GM10248 (cell line): Measurements from ENCODE around the gene ATAD1.

Experiments used
- CTCF ChIA-PET: fragments of 300-600 bp; sonication (Branson Sonifier 250); formaldehyde crosslinking; extraction: SDS; loops from one replicate; lab custom pipeline; 2021; ENCODE audit warnings: antibody characterized with exemption; lab: Yijun Ruan, JAX
- POLR2A ChIA-PET: fragments of 350-650 bp; sonication (Branson Sonifier 250); formaldehyde crosslinking; extraction: SDS; loops from one replicate; lab custom pipeline; 2020; ENCODE audit warnings: antibody characterized with exemption; lab: Yijun Ruan, JAX
- DNase-seq: peaks from one replicate; pipeline ENCODE4 v3.0.0; 2012; ENCODE audit errors: extremely low spot score
- TF ChIP-seq, protein P1 (sequence below): IDR thresholded peaks from 2 replicates; pipeline ENCODE4 v1.5.1; 2012; ENCODE audit warnings: mild to moderate bottlenecking, low read depth; ENCODE audit errors: extremely low read depth, missing control alignments, control extremely low read depth

Gene ATAD1

DNA sequence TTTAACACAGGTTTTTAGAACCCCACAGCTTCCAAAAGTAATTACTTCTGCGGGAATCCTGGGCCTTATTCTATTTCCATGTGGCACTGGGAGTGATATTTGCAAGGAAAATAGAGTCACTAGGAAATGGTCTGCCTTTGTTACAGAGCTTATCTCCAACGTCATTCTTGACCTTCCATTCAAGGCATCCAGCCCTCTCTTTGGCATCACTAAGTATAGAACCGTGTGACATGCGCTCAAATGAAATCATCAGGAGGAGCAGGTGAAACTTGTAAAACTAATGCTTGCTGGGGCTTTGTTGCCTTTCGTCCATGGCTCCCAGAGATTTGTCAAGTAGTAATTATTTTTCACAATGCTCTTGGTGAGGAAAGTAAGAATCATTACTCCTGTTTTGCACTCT is 84.9 kb downstream of the ATAD1 start:
- DNase-seq, result no peak
- TF ChIP-seq, protein P1, sequence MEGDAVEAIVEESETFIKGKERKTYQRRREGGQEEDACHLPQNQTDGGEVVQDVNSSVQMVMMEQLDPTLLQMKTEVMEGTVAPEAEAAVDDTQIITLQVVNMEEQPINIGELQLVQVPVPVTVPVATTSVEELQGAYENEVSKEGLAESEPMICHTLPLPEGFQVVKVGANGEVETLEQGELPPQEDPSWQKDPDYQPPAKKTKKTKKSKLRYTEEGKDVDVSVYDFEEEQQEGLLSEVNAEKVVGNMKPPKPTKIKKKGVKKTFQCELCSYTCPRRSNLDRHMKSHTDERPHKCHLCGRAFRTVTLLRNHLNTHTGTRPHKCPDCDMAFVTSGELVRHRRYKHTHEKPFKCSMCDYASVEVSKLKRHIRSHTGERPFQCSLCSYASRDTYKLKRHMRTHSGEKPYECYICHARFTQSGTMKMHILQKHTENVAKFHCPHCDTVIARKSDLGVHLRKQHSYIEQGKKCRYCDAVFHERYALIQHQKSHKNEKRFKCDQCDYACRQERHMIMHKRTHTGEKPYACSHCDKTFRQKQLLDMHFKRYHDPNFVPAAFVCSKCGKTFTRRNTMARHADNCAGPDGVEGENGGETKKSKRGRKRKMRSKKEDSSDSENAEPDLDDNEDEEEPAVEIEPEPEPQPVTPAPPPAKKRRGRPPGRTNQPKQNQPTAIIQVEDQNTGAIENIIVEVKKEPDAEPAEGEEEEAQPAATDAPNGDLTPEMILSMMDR, result no peak
- CTCF ChIA-PET, result interaction anchor here (0.7 to 4.4 kb wide), 13 partner anchors 11 to 200 kb away, joined by 3 to 24 read pairs (median 4); no protein-coding TSS in a partner anchor
- POLR2A ChIA-PET, result no interaction called here

DNA sequence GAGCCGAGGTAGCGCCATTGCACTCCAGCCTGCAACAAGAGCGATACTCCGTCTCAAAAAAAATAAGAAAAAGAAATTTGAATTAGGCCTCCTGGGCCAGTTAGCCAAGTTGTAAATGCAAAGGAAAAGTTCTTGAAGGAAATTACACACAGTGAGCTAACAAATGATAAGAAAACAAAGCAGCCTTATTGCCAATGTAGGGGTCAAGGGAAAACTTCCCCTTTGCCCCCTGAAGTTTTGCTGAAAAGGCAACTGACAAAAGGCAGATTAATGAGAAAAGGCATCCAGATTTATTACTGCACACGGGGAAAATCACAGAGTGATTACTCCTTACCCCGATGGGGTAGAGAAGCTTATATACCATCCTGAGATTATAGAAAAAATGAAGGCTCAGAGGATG is 88.1 kb downstream of the ATAD1 start:
- ChIA-PET CTCF (interaction anchor here (1.0 to 1.7 kb wide), 8 partner anchors 10 to 72 kb away, joined by 3 to 8 read pairs (median 3); no protein-coding TSS in a partner anchor), POLR2A (no interaction called here)
- no peak for DNase-seq
- TF ChIP-seq, protein P1, result no peak

DNA sequence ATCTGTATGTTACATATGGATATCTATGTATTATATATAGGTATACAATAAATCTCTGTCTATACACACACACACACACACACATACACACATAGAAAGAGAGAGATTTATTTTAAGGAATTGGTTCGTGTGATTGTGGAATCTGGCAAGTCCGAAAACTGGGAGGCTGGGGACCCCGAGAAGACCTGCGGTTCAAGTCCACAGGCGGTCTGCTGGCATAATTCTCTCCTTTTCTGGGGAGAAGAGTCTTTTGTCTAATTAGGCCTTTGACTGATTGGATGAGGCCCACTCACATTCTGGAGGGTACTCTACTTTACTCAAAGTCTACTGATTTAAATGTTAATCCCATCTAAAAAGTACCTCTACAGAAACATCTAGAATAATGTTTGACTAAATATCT is 93.2 kb downstream of the ATAD1 start:
- no peak for DNase-seq
- ChIA-PET POLR2A (no interaction called here), CTCF (interaction anchor here (1.1 kb wide), 1 partner anchor 10 kb away, joined by 4 read pairs; no protein-coding TSS in a partner anchor)
- TF ChIP-seq, protein P1, result no peak

DNA sequence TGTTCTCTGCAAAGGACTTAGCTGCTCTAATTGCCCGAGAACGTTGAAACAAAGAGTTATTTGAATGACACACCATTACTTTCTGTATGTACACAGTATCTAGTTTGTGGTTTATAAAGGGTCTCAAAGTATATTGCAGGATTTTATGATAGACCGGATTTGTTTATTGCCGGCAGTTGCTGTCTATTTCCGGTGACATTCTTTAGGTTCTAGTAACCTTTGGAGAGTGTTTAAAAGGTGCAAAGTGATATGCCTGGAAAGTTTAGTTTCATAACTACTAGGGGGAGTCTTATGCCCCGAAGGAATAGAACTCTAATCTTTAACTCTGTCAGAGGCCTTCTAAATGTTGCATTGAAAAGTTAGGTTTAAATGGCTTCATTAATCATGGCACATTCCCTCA is 94.5 kb downstream of the ATAD1 start:
- CTCF ChIA-PET, result no interaction called here
- TF ChIP-seq, protein P1, result no peak
- DNase-seq, result no peak
- POLR2A ChIA-PET, result no interaction called here

DNA sequence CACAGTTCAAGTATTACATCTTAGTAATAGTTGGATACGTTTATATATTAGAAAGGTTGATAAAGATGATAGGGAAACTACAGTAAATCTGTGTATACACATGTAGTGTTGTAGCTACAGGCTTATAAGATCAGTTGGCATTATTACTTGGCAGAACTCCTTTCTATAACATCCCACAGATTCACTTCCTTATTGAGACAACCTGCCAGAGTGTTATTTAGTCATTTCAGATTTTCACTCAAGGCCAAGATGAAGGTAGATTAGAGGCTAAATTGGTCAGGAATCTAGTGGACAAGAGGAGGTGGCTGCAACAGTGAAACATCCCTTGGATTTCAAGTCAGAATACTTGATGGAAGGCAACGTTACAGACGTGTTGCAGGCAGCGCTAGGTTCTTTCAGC is 95.3 kb downstream of the ATAD1 start:
- CTCF ChIA-PET, result interaction anchor here (1.2 to 1.9 kb wide), 3 partner anchors 12 to 38 kb away, joined by 3 to 13 read pairs (median 4); no protein-coding TSS in a partner anchor
- DNase-seq, result no peak
- TF ChIP-seq, protein P1, result no peak
- POLR2A ChIA-PET, result no interaction called here

DNA sequence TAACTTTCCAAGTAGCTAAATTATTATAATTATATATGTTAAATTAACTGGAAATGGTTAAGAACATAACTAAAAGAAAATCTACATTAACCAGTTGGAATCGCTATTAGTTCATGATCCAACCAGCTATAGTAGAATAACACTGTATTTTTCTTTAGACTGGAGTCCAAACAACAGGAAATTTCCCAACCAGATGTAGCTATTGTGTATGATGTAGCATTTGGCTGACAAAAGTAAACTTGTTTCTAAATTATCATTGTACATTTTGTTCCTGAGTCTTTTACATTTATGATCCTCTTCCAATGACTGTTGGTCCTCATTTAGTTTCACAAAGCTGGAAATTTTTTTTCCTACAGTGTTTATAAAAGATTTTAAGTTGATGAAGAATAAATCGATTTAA is 96.2 kb downstream of the ATAD1 start:
- CTCF ChIA-PET, result interaction anchor here (0.8 to 1.9 kb wide), 5 partner anchors 12 to 37 kb away, joined by 3 to 13 read pairs (median 4); no protein-coding TSS in a partner anchor
- POLR2A ChIA-PET, result no interaction called here
- DNase-seq, result no peak
- TF ChIP-seq, protein P1, result no peak
